NOMO-1 treated with DMSO at 0.1 percent for 48 hours (cell line): ENCODE measurements around the gene COA6.

ENCODE experiments used
- DNase-seq: peaks from one replicate; lab custom pipeline; 2025; ENCODE audit not compliant: unreplicated experiment; lab: John Stamatoyannopoulos, UW

The COA6 gene

GRCh38 chr1:234408757-234409156, 35.5 kb downstream of the COA6 start:
- DNase-seq, result no peak

DNA sequence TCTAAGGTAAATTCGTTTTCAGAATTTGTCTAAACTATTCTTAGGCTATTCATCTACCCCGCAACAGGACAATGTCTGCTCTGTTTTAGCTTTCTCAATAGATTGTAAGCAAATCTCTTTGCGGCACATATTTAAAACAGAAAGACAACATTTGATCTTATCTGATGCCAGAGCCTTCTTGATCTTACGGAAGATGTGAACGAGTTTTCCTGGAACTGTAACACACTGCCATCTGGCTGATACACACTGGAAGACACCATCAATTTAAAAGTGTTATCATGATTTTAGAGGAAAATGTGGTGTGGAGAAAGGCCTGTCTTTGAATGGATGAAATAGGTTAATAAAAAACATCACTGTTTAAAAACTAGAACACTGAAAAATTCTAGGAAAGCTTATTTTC, 36.1 kb downstream of the COA6 start:
- DNase-seq, result no peak

DNA sequence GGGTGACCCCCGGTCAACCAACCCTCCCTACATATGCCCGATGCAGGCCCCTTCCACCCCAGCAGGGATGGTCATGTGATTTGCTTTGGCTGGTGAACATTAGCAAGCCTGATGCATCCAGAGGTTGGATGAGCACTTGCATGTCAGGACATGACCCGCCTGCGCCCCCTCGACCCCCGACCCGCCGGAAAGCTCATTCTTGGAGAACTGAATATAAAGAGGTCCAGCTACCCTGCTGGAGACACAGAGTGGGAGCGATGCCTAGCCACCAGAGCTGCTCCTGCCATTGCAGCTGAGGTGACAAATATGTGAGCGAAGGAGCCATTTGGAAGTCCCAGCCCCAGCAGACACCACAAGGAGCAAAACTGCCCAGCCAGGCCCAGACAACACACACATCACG, 39.6 kb downstream of the COA6 start:
- no peak for DNase-seq

DNA sequence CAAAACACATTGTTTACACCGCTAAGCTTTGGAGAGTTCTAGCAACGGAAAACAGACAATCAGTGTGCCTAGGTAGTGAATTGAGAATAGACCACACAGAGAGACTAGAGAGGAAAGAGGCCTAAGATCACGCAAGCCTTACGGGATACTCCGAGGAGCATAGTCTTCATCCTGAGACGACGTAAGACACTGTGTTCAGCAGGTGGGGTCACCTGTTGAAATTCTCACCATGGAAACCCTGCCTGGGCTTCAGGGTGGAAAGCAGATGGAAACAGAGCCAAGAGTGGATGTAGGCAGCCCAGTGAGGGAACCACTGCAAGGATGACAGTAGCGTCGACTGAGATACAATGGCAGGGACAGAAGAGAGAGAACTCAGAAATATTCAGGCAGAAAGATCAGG, 40.2 kb downstream of the COA6 start:
- DNase-seq, result no peak

DNA sequence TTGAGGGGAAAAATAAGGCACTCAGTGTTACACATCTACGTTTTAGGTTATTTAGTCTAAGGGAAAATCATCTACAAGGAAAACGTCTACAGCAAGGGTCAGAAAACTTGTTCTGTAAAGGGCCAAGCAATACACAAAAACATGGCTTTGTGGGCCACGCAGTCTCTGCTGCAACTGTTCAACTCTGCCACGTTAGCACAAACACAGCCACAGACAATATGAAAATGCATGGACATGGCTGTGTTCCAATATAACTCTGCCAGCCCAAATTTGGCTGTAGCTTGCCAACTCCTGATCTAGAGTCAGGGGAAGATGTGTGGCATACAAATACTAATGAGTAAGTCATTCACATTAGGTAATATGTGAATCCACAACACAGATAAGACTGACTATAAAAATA, 40.7 kb downstream of the COA6 start:
- DNase-seq, result no peak

GRCh38 chr1:234427950-234428646, 54.8 kb downstream of the COA6 start:
- no peak for DNase-seq

GRCh38 chr1:234429434-234429806, 56.2 kb downstream of the COA6 start:
- DNase-seq, result no peak

GRCh38 chr1:234430691-234431090, 57.4 kb downstream of the COA6 start:
- no peak for DNase-seq

DNA sequence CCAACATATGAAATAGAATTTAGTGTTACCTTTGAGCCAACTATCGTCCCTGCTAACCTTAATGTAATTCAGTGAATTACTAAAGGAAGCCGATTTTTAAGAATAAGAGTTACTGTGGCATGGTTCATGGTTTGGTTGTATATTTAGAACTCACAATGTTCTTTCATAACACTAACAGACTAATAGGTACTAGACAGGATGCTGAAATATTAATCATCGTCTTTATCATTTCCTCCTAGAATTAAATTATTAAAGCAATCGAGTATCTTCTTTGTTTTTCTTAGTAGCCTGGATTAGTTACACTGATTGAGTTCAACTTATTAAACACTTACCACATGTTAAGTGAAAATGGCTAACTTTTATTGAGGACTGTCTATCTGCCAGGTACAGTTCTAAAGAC, 58.0 kb downstream of the COA6 start:
- DNase-seq, result no peak

- no peak for DNase-seq
Observed at GRCh38 chr1:234433563-234434285, 60.5 kb downstream of the COA6 start.
